HG02981 (cell line): ENCODE results near the gene ZNRF3.
"Not testable (repeated sequence)": the region's sequence is repeated elsewhere in the genome, so short reads cannot be mapped to it uniquely, and the experiment has no call there.

Experiments
- ATAC-seq: cut with Tn5 transposase; IDR thresholded peaks from one replicate; pipeline ENCODE4 v1.9.1; 2021; ENCODE audit warnings: mild to moderate bottlenecking, moderate library complexity; ENCODE audit not compliant: unreplicated experiment

Gene ZNRF3

GRCh38 chr22:29030016-29030617, 146.7 kb downstream of the ZNRF3 start:
- ATAC-seq = no peak

- no peak for ATAC-seq
Observed at GRCh38 chr22:29030618-29031226, 147.3 kb downstream of the ZNRF3 start.

GRCh38 chr22:29031227-29032011, 148.0 kb downstream of the ZNRF3 start:
- no peak for ATAC-seq

- ATAC-seq = no peak
Observed at GRCh38 chr22:29032014-29032475, 148.7 kb downstream of the ZNRF3 start.

- no peak for ATAC-seq
Observed at GRCh38 chr22:29032584-29032983, 149.2 kb downstream of the ZNRF3 start.

- no peak for ATAC-seq
Observed at GRCh38 chr22:29037340-29037932, 154.1 kb downstream of the ZNRF3 start.

- ATAC-seq = no peak
Observed at GRCh38 chr22:29039148-29039547, 155.8 kb downstream of the ZNRF3 start.

- not testable (repeated sequence) for ATAC-seq
Observed at GRCh38 chr22:29039684-29040083, 156.3 kb downstream of the ZNRF3 start.

- no peak for ATAC-seq
Observed at GRCh38 chr22:29040385-29041275, 157.3 kb downstream of the ZNRF3 start.

GRCh38 chr22:29041408-29041807, 158.0 kb downstream of the ZNRF3 start:
- no peak for ATAC-seq

GRCh38 chr22:29043906-29044575, 160.7 kb downstream of the ZNRF3 start:
- no peak for ATAC-seq

GRCh38 chr22:29044657-29045176, 161.3 kb downstream of the ZNRF3 start:
- no peak for ATAC-seq

GRCh38 chr22:29048822-29049654, 165.7 kb downstream of the ZNRF3 start:
- ATAC-seq = no peak

GRCh38 chr22:29049655-29050263, 166.4 kb downstream of the ZNRF3 start:
- no peak for ATAC-seq

GRCh38 chr22:29050457-29050856, 167.1 kb downstream of the ZNRF3 start:
- no peak for ATAC-seq

GRCh38 chr22:29053048-29053702, 169.8 kb downstream of the ZNRF3 start:
- ATAC-seq = no peak

GRCh38 chr22:29054251-29054767, 170.9 kb downstream of the ZNRF3 start:
- ATAC-seq = no peak
